ENCODE measurements around the gene CCDC77. TPM values are rescaled to one million over a fixed set of nuclear protein-coding genes. Genes with fewer than 3 reads are reported as not detected.

Gene CCDC77
- total and polyA plus RNA-seq, 2 donors (not counting 3 experiments of a cell fraction or from before 2014, with no cell fraction given), result 4.1 to 12.9 TPM

DNA sequence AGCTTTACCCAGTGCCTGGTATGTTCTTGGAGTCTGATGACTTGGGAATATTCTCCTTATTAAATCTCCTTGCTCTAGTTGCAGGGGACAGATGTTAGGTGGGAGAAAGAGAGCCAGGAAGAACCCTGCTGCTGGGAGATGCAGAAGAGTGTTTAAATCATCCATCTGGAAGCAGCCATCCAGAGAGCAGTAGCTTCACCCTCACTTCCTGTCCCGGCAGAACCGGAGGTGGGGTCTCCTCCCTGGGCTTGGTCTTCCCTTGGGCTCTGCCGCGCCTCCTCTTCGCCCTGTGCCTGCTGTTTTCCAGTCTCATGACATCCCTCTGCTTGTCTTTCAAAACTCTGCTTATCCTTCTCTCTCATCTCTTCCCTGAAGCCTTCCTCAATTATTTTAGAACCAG lies 73.8 kb downstream of the CCDC77 start:
- H3K9me1 ChIP-seq (replicated peaks; ENCODE audit: control insufficient read depth, extremely low read depth, insufficient read depth, low read length), result no peaks in the 10 kb centered on the region
- no peak overlapping the region for H3K4me2 ChIP-seq (ENCODE audit: insufficient read depth, low read length)
- no peaks in the 10 kb centered on the region for H4K20me1 ChIP-seq (replicated peaks; ENCODE audit: control insufficient read depth, extremely low read depth, insufficient read depth, low read length)
- H3K79me2 ChIP-seq (ENCODE audit: control insufficient read depth, insufficient read depth, low read length), result no peaks in the 10 kb centered on the region
- ChIA-PET POLR2A (no interaction called here), CTCF (interaction anchor here (1.1 to 1.6 kb wide), 5 partner anchors 9 to 34 kb away, joined by 3 to 5 read pairs (median 4); no protein-coding TSS in a partner anchor)
- FAIRE-seq, result no peak
- H3K4me3 ChIP-seq (replicated peaks in 1 of 3; ENCODE audit: insufficient read depth in 1 of 3, low read depth in 1 of 3, low read length in 3 of 3), result no peak overlapping the region
- dilution Hi-C loops (cut with MboI; ENCODE audit: extremely low pct_ligation_motif_present, low sequenced_read_pairs) (no loop called here), intact Hi-C loops (cut with micrococcal nuclease) (no loop called here)
- no peak overlapping the region for H2AFZ ChIP-seq (ENCODE audit: low read depth, low read length)
- no peak overlapping the region for H3K9ac ChIP-seq (replicated peaks; ENCODE audit: extremely low read depth, insufficient read depth, low read length)
- H3K27ac ChIP-seq (ENCODE audit: insufficient read depth, low read depth, low read length), result no peak overlapping the region
- DNase-seq (ENCODE audit: low read depth, low spot score), result no peak
- H3K36me3 ChIP-seq (ENCODE audit: control insufficient read depth in 2 of 2, extremely low read depth in 1 of 2, insufficient read depth in 2 of 2, low read length in 2 of 2), result no peaks in the 10 kb centered on the region
- no TSS peak for BruUV-seq (replicated peaks)
- H3K27me3 ChIP-seq (ENCODE audit: control insufficient read depth in 2 of 2, insufficient read depth in 2 of 2, low read length in 2 of 2), result peaks cover 28 to 39% of the 10 kb centered on the region in 2 experiments
- H3K9me3 ChIP-seq (replicated peaks; ENCODE audit: control insufficient read depth, insufficient read depth, low read length), result no peaks in the 10 kb centered on the region
- H3K4me1 ChIP-seq (ENCODE audit: control insufficient read depth, extremely low read depth, insufficient read depth, low read length), result no peaks in the 10 kb centered on the region
- TF ChIP-seq FOS (IDR thresholded peaks at IDR 0.05; ENCODE audit: borderline replicate concordance, insufficient read depth, low read length) (no peak), EZH2 (IDR thresholded peaks at IDR 0.05; ENCODE audit: borderline replicate concordance, low read depth, low read length, severe bottlenecking) (no peak)

DNA sequence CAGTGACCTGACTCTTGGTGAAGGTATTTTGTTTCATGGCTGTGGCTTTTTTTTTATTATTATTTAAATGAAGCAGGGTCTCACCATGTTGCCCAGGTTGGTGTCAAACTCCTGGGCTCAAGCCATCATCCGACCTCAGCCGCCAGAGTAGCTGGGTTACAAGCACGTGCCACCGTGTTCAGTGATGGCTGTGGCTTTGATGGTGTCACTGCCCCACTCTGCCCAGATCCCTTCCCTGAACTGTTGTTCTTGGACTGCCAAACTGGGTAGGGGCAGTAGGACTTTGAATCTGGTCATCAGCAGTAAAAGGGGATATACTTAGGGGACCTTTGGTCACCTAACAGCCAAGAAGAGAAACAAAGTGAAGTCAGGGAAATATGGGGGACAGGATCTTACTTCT lies 77.7 kb downstream of the CCDC77 start:
- no peaks in the 10 kb centered on the region for H3K79me2 ChIP-seq (ENCODE audit: control insufficient read depth, insufficient read depth, low read length)
- H3K4me2 ChIP-seq (ENCODE audit: insufficient read depth, low read length), result no peak overlapping the region
- no peaks in the 10 kb centered on the region for H3K9me3 ChIP-seq (replicated peaks; ENCODE audit: control insufficient read depth, insufficient read depth, low read length)
- no peaks in the 10 kb centered on the region for H4K20me1 ChIP-seq (replicated peaks; ENCODE audit: control insufficient read depth, extremely low read depth, insufficient read depth, low read length)
- no TSS peak for BruUV-seq (replicated peaks)
- dilution Hi-C loops (cut with MboI; ENCODE audit: extremely low pct_ligation_motif_present, low sequenced_read_pairs) (no loop called here), intact Hi-C loops (cut with micrococcal nuclease) (no loop called here)
- no peaks in the 10 kb centered on the region for H3K9me1 ChIP-seq (replicated peaks; ENCODE audit: control insufficient read depth, extremely low read depth, insufficient read depth, low read length)
- no peaks in the 10 kb centered on the region for H3K36me3 ChIP-seq (ENCODE audit: control insufficient read depth in 2 of 2, extremely low read depth in 1 of 2, insufficient read depth in 2 of 2, low read length in 2 of 2)
- no peaks in the 10 kb centered on the region for H3K4me1 ChIP-seq (ENCODE audit: control insufficient read depth, extremely low read depth, insufficient read depth, low read length)
- H3K9ac ChIP-seq (replicated peaks; ENCODE audit: extremely low read depth, insufficient read depth, low read length), result no peak overlapping the region
- H3K27me3 ChIP-seq (ENCODE audit: control insufficient read depth in 2 of 2, insufficient read depth in 2 of 2, low read length in 2 of 2), result peaks cover 36 to 43% of the 10 kb centered on the region in 2 experiments
- no peak overlapping the region for H3K27ac ChIP-seq (ENCODE audit: insufficient read depth, low read depth, low read length)
- FAIRE-seq (no peak), DNase-seq (ENCODE audit: low read depth, low spot score) (no peak)
- TF ChIP-seq MYC (IDR thresholded peaks at IDR 0.05; ENCODE audit: low read depth, low read length) (no peak), FOS (IDR thresholded peaks at IDR 0.05; ENCODE audit: borderline replicate concordance, insufficient read depth, low read length) (no peak), POLR2A (IDR thresholded peaks at IDR 0.05; ENCODE audit: low read depth, low read length) (no peak), POLR2AphosphoS5 (IDR thresholded peaks at IDR 0.05; ENCODE audit: insufficient read depth, low read depth, low read length) (no peak), JUN (IDR thresholded peaks at IDR 0.05; ENCODE audit: borderline replicate concordance, insufficient read depth, insufficient read length, low read depth) (no peak), GATA2 (IDR thresholded peaks at IDR 0.05; ENCODE audit: insufficient read depth, insufficient read length, low read depth, low read length) (no peak), EZH2 (IDR thresholded peaks at IDR 0.05; ENCODE audit: borderline replicate concordance, low read depth, low read length, severe bottlenecking) (no peak)
- TF ChIP-seq, protein P1, sequence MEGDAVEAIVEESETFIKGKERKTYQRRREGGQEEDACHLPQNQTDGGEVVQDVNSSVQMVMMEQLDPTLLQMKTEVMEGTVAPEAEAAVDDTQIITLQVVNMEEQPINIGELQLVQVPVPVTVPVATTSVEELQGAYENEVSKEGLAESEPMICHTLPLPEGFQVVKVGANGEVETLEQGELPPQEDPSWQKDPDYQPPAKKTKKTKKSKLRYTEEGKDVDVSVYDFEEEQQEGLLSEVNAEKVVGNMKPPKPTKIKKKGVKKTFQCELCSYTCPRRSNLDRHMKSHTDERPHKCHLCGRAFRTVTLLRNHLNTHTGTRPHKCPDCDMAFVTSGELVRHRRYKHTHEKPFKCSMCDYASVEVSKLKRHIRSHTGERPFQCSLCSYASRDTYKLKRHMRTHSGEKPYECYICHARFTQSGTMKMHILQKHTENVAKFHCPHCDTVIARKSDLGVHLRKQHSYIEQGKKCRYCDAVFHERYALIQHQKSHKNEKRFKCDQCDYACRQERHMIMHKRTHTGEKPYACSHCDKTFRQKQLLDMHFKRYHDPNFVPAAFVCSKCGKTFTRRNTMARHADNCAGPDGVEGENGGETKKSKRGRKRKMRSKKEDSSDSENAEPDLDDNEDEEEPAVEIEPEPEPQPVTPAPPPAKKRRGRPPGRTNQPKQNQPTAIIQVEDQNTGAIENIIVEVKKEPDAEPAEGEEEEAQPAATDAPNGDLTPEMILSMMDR (IDR thresholded peaks at IDR 0.05; ENCODE audit: extremely low read depth in 1 of 2, insufficient read depth in 1 of 2, low read depth in 1 of 2, low read length in 2 of 2), result no peak
- TF ChIP-seq, protein P2, sequence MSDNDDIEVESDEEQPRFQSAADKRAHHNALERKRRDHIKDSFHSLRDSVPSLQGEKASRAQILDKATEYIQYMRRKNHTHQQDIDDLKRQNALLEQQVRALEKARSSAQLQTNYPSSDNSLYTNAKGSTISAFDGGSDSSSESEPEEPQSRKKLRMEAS (IDR thresholded peaks at IDR 0.05; ENCODE audit: insufficient read depth, insufficient read length), result no peak
- ChIA-PET POLR2A (no interaction called here), CTCF (interaction anchor here (0.6 to 1.3 kb wide), 3 partner anchors 15 to 59 kb away, joined by 3 to 4 read pairs (median 3); no protein-coding TSS in a partner anchor)
- H3K4me3 ChIP-seq (replicated peaks in 1 of 3; ENCODE audit: insufficient read depth in 1 of 3, low read depth in 1 of 3, low read length in 3 of 3), result no peak overlapping the region
- H2AFZ ChIP-seq (ENCODE audit: low read depth, low read length), result no peak overlapping the region
